Stimulated activated naive B cell treated with anti-CD40 and anti-IgM and Interleukin-4, amounts not matched to agents 10 μg/mL and 1 μg/mL and 100 μg/mL, for 72 hours (primary cell): ENCODE measurements around the gene RAB3IP.
A peak's percentile ranks its signal among the peaks of the same experiment; 100 is the strongest.

Source experiments
- ATAC-seq, 2 donors: fragments of 150-1000 bp; cut with Tn5 transposase; replicated peaks; 2 replicates each; pipeline ENCODE4 v1.10.0; 2021; ENCODE audit warnings: moderate library complexity in 1 of 2
- DNase-seq: peaks from one replicate; pipeline ENCODE4 v3.0.0; 2021
- H3K27ac Mint-ChIP-seq: one replicate; pipeline ENCODE4 v1.8.0; 2022; ENCODE audit warnings: mild to moderate bottlenecking, mixed read lengths
- H3K27me3 Mint-ChIP-seq, 2 donors: one replicate each; pipeline ENCODE4 v1.8.0; 2022; ENCODE audit warnings: mixed read lengths in 2 of 2
- H3K36me3 Mint-ChIP-seq, 2 donors: one replicate each; pipeline ENCODE4 v1.8.0; 2022; ENCODE audit warnings: mixed read lengths in 2 of 2, mild to moderate bottlenecking in 1 of 2
- H3K4me1 Mint-ChIP-seq, 2 donors: one replicate each; pipeline ENCODE4 v1.8.0; 2022; ENCODE audit warnings: mixed read lengths in 2 of 2, mild to moderate bottlenecking in 1 of 2
- H3K4me3 Mint-ChIP-seq, 2 donors: one replicate each; pipeline ENCODE4 v1.8.0; 2022; ENCODE audit warnings: mild to moderate bottlenecking in 2 of 2, mixed read lengths in 2 of 2, moderate library complexity in 1 of 2
- H3K9me3 Mint-ChIP-seq, 2 donors: one replicate each; pipeline ENCODE4 v1.8.0; 2022; ENCODE audit warnings: mixed read lengths in 2 of 2, mild to moderate bottlenecking in 1 of 2

RAB3IP gene

GRCh38 chr12:69738351-69739286 is at the start of gene RAB3IP:
TSS of gene RAB3IP (plus strand) at chr12:69738860. CDS start at chr12:69755409, 16,549 bp downstream.
- peak; percentile 87 for DNase-seq
- peak; percentile 81 to 87 for ATAC-seq
- no peaks in the 10 kb centered on the region for H3K9me3 Mint-ChIP-seq
- peaks cover 15 to 30% of the 10 kb centered on the region in 2 donors for H3K4me1 Mint-ChIP-seq
- H3K36me3 Mint-ChIP-seq: peaks cover 0 to 3% of the 10 kb centered on the region in 2 donors
- peak within 1 kb of the TSS; percentile 93 for H3K27ac Mint-ChIP-seq
- peaks cover 9 to 16% of the 10 kb centered on the region in 2 donors for H3K27me3 Mint-ChIP-seq
- H3K4me3 Mint-ChIP-seq: peak within 1 kb of the TSS; percentile 88 to 90

GRCh38 chr12:69689638-69690037 is 49.0 kb upstream of the RAB3IP start:
- no peak for ATAC-seq
- Mint-ChIP-seq H3K4me1 (peaks cover 3 to 16% of the 10 kb centered on the region in 2 donors), H3K27ac (no peak overlapping the region), H3K4me3 (no peak overlapping the region), H3K27me3 (peaks cover 12 to 18% of the 10 kb centered on the region in 2 donors), H3K36me3 (no peaks in the 10 kb centered on the region), H3K9me3 (no peaks in the 10 kb centered on the region)
- DNase-seq: no peak

GRCh38 chr12:69694123-69694522 is 44.5 kb upstream of the RAB3IP start:
- ATAC-seq: no peak
- H3K4me1 Mint-ChIP-seq: peaks cover 3 to 9% of the 10 kb centered on the region in 2 donors
- H3K4me3 Mint-ChIP-seq: no peak overlapping the region
- H3K9me3 Mint-ChIP-seq: no peaks in the 10 kb centered on the region
- no peak overlapping the region for H3K27ac Mint-ChIP-seq
- no peaks in the 10 kb centered on the region for H3K36me3 Mint-ChIP-seq
- DNase-seq: no peak
- H3K27me3 Mint-ChIP-seq: peaks cover under 1 to 7% of the 10 kb centered on the region in 2 donors

- DNase-seq: no peak
Observed at GRCh38 chr12:69698054-69698453, 40.6 kb upstream of the RAB3IP start.

GRCh38 chr12:69698769-69699540 is 39.7 kb upstream of the RAB3IP start, which contains the start of gene BEST3:
TSS of gene BEST3 (minus strand) at chr12:69699303. CDS start at chr12:69697798, 1,505 bp downstream.
- Mint-ChIP-seq H3K4me3 (peak within 1 kb of the TSS; percentile 62 to 79), H3K9me3 (no peaks in the 10 kb centered on the region), H3K27ac (no peak within 1 kb of the TSS), H3K36me3 (no peaks in the 10 kb centered on the region), H3K27me3 (peaks cover 8 to 10% of the 10 kb centered on the region in 2 donors), H3K4me1 (peaks cover 0 to 5% of the 10 kb centered on the region in 2 donors)
- DNase-seq: no peak
- ATAC-seq: peak in 1 of 2 donors; percentile 56

More at GRCh38 chr12:69698054-69698453, 40.6 kb upstream of the RAB3IP start:
- H3K27me3 Mint-ChIP-seq: peaks cover 7 to 8% of the 10 kb centered on the region in 2 donors
- no peak overlapping the region for H3K27ac Mint-ChIP-seq
- no peak for ATAC-seq
- H3K4me3 Mint-ChIP-seq: no peak overlapping the region
- H3K36me3 Mint-ChIP-seq: no peaks in the 10 kb centered on the region
- H3K9me3 Mint-ChIP-seq: no peaks in the 10 kb centered on the region
- H3K4me1 Mint-ChIP-seq: peaks cover 0 to 5% of the 10 kb centered on the region in 2 donors

GRCh38 chr12:69701826-69702225 is 36.8 kb upstream of the RAB3IP start:
- Mint-ChIP-seq H3K4me1 (peaks cover 0 to 5% of the 10 kb centered on the region in 2 donors), H3K36me3 (no peaks in the 10 kb centered on the region), H3K27ac (no peak overlapping the region), H3K27me3 (peaks cover 10 to 19% of the 10 kb centered on the region in 2 donors), H3K4me3 (no peak overlapping the region), H3K9me3 (no peaks in the 10 kb centered on the region)
- DNase-seq (no peak), ATAC-seq (no peak)

- peaks cover 0 to 5% of the 10 kb centered on the region in 2 donors for H3K4me1 Mint-ChIP-seq
- no peak overlapping the region for H3K27ac Mint-ChIP-seq
- no peaks in the 10 kb centered on the region for H3K36me3 Mint-ChIP-seq
- DNase-seq (no peak), ATAC-seq (no peak)
- no peak overlapping the region for H3K4me3 Mint-ChIP-seq
- H3K9me3 Mint-ChIP-seq: no peaks in the 10 kb centered on the region
- H3K27me3 Mint-ChIP-seq: peaks cover 16 to 19% of the 10 kb centered on the region in 2 donors
Observed at GRCh38 chr12:69703146-69703642, 35.5 kb upstream of the RAB3IP start.

GRCh38 chr12:69704357-69704756 is 34.3 kb upstream of the RAB3IP start:
- Mint-ChIP-seq H3K27me3 (peaks cover 15 to 16% of the 10 kb centered on the region in 2 donors), H3K4me3 (no peak overlapping the region), H3K9me3 (no peaks in the 10 kb centered on the region), H3K36me3 (no peaks in the 10 kb centered on the region), H3K27ac (no peak overlapping the region), H3K4me1 (peaks cover 0 to under 1% of the 10 kb centered on the region in 2 donors)
- ATAC-seq (no peak), DNase-seq (no peak)

- DNase-seq (no peak), ATAC-seq (no peak)
- Mint-ChIP-seq H3K36me3 (no peaks in the 10 kb centered on the region), H3K4me3 (no peak overlapping the region), H3K4me1 (no peaks in the 10 kb centered on the region), H3K27ac (no peak overlapping the region), H3K9me3 (no peaks in the 10 kb centered on the region), H3K27me3 (peaks cover 6 to 11% of the 10 kb centered on the region in 2 donors)
Observed at GRCh38 chr12:69708649-69709048, 30.0 kb upstream of the RAB3IP start.

GRCh38 chr12:69712826-69713225 is 25.8 kb upstream of the RAB3IP start:
- H3K27ac Mint-ChIP-seq: no peak overlapping the region
- H3K36me3 Mint-ChIP-seq: no peaks in the 10 kb centered on the region
- H3K4me1 Mint-ChIP-seq: no peaks in the 10 kb centered on the region
- DNase-seq (no peak), ATAC-seq (no peak)
- no peaks in the 10 kb centered on the region for H3K9me3 Mint-ChIP-seq
- H3K4me3 Mint-ChIP-seq: no peak overlapping the region
- H3K27me3 Mint-ChIP-seq: no peaks in the 10 kb centered on the region

- Mint-ChIP-seq H3K27ac (no peak overlapping the region), H3K4me3 (no peak overlapping the region), H3K4me1 (no peaks in the 10 kb centered on the region), H3K27me3 (no peaks in the 10 kb centered on the region), H3K36me3 (no peaks in the 10 kb centered on the region), H3K9me3 (no peaks in the 10 kb centered on the region)
- ATAC-seq (no peak), DNase-seq (no peak)
Observed at GRCh38 chr12:69714542-69714941, 24.1 kb upstream of the RAB3IP start.

- Mint-ChIP-seq H3K36me3 (no peaks in the 10 kb centered on the region), H3K4me1 (no peaks in the 10 kb centered on the region), H3K27me3 (peaks cover 5 to 8% of the 10 kb centered on the region in 2 donors), H3K9me3 (no peaks in the 10 kb centered on the region), H3K4me3 (no peak overlapping the region), H3K27ac (no peak overlapping the region)
- DNase-seq (no peak), ATAC-seq (no peak)
Observed at GRCh38 chr12:69719336-69720316, 19.0 kb upstream of the RAB3IP start.

- no peak for DNase-seq
Observed at GRCh38 chr12:69720750-69721149, 17.9 kb upstream of the RAB3IP start.

More at GRCh38 chr12:69720750-69721149, 17.9 kb upstream of the RAB3IP start:
- H3K4me3 Mint-ChIP-seq: no peak overlapping the region
- ATAC-seq: no peak
- H3K36me3 Mint-ChIP-seq: no peaks in the 10 kb centered on the region
- no peak overlapping the region for H3K27ac Mint-ChIP-seq
- H3K27me3 Mint-ChIP-seq: peaks cover 8 to 12% of the 10 kb centered on the region in 2 donors
- H3K4me1 Mint-ChIP-seq: no peaks in the 10 kb centered on the region
- H3K9me3 Mint-ChIP-seq: no peaks in the 10 kb centered on the region
